HepG2 (cell line): ENCODE measurements around the gene NFYC. TPM values are rescaled to one million over a fixed set of nuclear protein-coding genes. Genes with fewer than 3 reads are reported as not detected.

ENCODE experiments used
- ATAC-seq: fragments of 200-7000 bp; cut with Tn5 transposase; 3 replicates; pipeline ENCODE4 v1.9.1; 2020; ENCODE audit warnings: mild to moderate bottlenecking, moderate library complexity
- BruUV-seq: library from RNA; stranded (reverse); fragments of 400-500 nt; replicated peaks from 2 replicates; lab custom pipeline; 2021; lab: Mats Ljungman, UMichigan
- CTCF ChIA-PET: fragments of 300-600 bp; formaldehyde crosslinking; extraction: SDS; loops from one replicate; lab custom pipeline; 2021; ENCODE audit warnings: low total read pairs, inconsistent platforms, low intra/inter-chr PET ratio; lab: Yijun Ruan, JAX
- POLR2A ChIA-PET: fragments of 350-600 bp; sonication (Branson Sonifier 250); formaldehyde crosslinking; loops from one replicate; lab custom pipeline; 2020; ENCODE audit warnings: antibody characterized with exemption, inconsistent platforms; lab: Yijun Ruan, JAX
- DNase-seq: peaks from one replicate; pipeline ENCODE4 v3.0.0-alpha.2; 2015; ENCODE audit warnings: low spot score
- FAIRE-seq: peaks from 3 replicates; lab custom pipeline; 2011; peaks lifted over from hg19 to GRCh38; lab: Jason Lieb, UNC
- H2AFZ ChIP-seq: one replicate; pipeline ENCODE4 v1.6.1; 2011; ENCODE audit warnings: low read length, inconsistent platforms
- H3K27ac ChIP-seq: fragments of 300-600 bp; 3 replicates; pipeline ENCODE4 v1.8.0; 2011; ENCODE audit warnings: mixed run types, mild to moderate bottlenecking, mixed read lengths, low read length, inconsistent platforms; ENCODE audit not compliant: insufficient read depth; ENCODE audit errors: extremely low read length
- H3K27me3 ChIP-seq, 2 experiments: fragments of 200-600 bp in 1 of 2; 2 replicates in 1 of 2; 3 replicates in 1 of 2; pipeline versions ENCODE4 v1.6.0 to v1.8.0; 2011; ENCODE audit warnings: low read length in 2 of 2, mild to moderate bottlenecking in 2 of 2, moderate library complexity in 2 of 2, inconsistent platforms in 1 of 2; ENCODE audit not compliant: insufficient read depth in 2 of 2, control insufficient read depth in 1 of 2
- H3K36me3 ChIP-seq, 2 experiments: fragments of 200-600 bp in 1 of 2; replicated peaks in 1 of 2; 2 replicates in 1 of 2; 3 replicates in 1 of 2; pipeline versions ENCODE4 v1.5.1 to v1.8.0; 2011; ENCODE audit warnings: low read length in 2 of 2, inconsistent platforms in 1 of 2; ENCODE audit not compliant: insufficient read depth in 2 of 2, control insufficient read depth in 1 of 2
- H3K4me1 ChIP-seq: 2 replicates; pipeline ENCODE4 v1.5.1; 2012; ENCODE audit warnings: low read length, inconsistent platforms; ENCODE audit not compliant: insufficient read depth
- H3K4me2 ChIP-seq: 2 replicates; pipeline ENCODE4 v1.6.0; 2011; ENCODE audit warnings: low read depth, low read length, inconsistent platforms
- H3K4me3 ChIP-seq, 3 experiments: fragments of 200-600 bp in 1 of 3; sonication (generic), shearing (Covaris generic) in 1 of 3; replicated peaks in 1 of 3; 2 replicates each; pipeline ENCODE4 v1.5.1; 2011 to 2016; ENCODE audit warnings: low read length in 3 of 3, inconsistent platforms in 2 of 3, low read depth in 2 of 3, mild to moderate bottlenecking in 2 of 3, control low read depth in 1 of 3, mixed read lengths in 1 of 3; ENCODE audit not compliant: insufficient read depth in 1 of 3
- H3K79me2 ChIP-seq: one replicate; pipeline ENCODE4 v1.6.1; 2011; ENCODE audit warnings: low read length, inconsistent platforms; ENCODE audit not compliant: insufficient read depth
- H3K9ac ChIP-seq: 2 replicates; pipeline ENCODE4 v1.6.0; 2011; ENCODE audit warnings: mild to moderate bottlenecking, low read depth, low read length, inconsistent platforms; ENCODE audit not compliant: insufficient read depth
- H3K9me3 ChIP-seq: 2 replicates; pipeline ENCODE4 v1.5.1; 2012; ENCODE audit warnings: mild to moderate bottlenecking, low read length
- H4K20me1 ChIP-seq: 2 replicates; pipeline ENCODE4 v1.6.0; 2011; ENCODE audit warnings: inconsistent platforms, mild to moderate bottlenecking, low read length, moderate library complexity; ENCODE audit not compliant: insufficient read depth
- ARID3A ChIP-seq: IDR thresholded peaks from 2 replicates; pipeline ENCODE4 v1.6.1; 2012; ENCODE audit warnings: low read depth, low read length, improper control_type of control experiment
- CEBPG ChIP-seq: IDR thresholded peaks from 2 replicates; pipeline ENCODE4 v1.6.1; 2016
- EHMT2 ChIP-seq: fragments of 200-600 bp; sonication (generic); IDR thresholded peaks from 2 replicates; pipeline ENCODE4 v1.7.0; 2017; ENCODE audit warnings: antibody characterized with exemption, low read depth, low read length, borderline replicate concordance
- MAFK ChIP-seq, 2 experiments: IDR thresholded peaks in 1 of 2; conservative IDR thresholded peaks in 1 of 2; 2 replicates each; pipeline ENCODE4 v1.6.1; 2011; ENCODE audit warnings: improper control_type of control experiment in 2 of 2, low read length in 2 of 2
- PATZ1 ChIP-seq: sonication (generic); formaldehyde crosslinking; IDR thresholded peaks from 2 replicates; pipeline ENCODE4 v1.4.0; 2020; ENCODE audit warnings: missing genetic modification reagents
- PLRG1 ChIP-seq: fragments of 450-650 bp; conservative IDR thresholded peaks from 2 replicates; pipeline ENCODE4 v1.6.1; 2016
- SIX4 ChIP-seq: sonication (generic); formaldehyde crosslinking; IDR thresholded peaks from 2 replicates; pipeline ENCODE4 v1.4.0; 2020; ENCODE audit warnings: missing genetic modification reagents
- SOX6 ChIP-seq, 2 experiments: fragments of 450-650 bp in 1 of 2; sonication (generic) in 1 of 2; formaldehyde crosslinking in 1 of 2; IDR thresholded peaks; 2 replicates each; pipeline versions ENCODE4 v1.4.0 to v1.6.1; 2017 to 2020; ENCODE audit warnings: antibody characterized with exemption in 1 of 2, mild to moderate bottlenecking in 1 of 2, missing genetic modification reagents in 1 of 2
- TCF7 ChIP-seq: sonication (generic); IDR thresholded peaks from 2 replicates; pipeline ENCODE4 v1.6.1; 2016; ENCODE audit warnings: antibody characterized with exemption, low read depth
- ZSCAN20 ChIP-seq: sonication (generic); formaldehyde crosslinking; IDR thresholded peaks from 2 replicates; pipeline ENCODE4 v1.4.0; 2020; ENCODE audit warnings: missing genetic modification reagents, mild to moderate bottlenecking, borderline replicate concordance
- WGBS: methylation state at CpG from one replicate; pipeline ENCODE4 v1.1.6; 2017; ENCODE audit warnings: low lambda C conversion rate; 5-methylcytosine and 5-hydroxymethylcytosine counted together
- in situ Hi-C: cut with HindIII; loops from 2 replicates; pipeline ENCODE4 v1.10.0; 2017; ENCODE audit warnings: low pct_unique_long_range_greater_than_20kb; ENCODE audit not compliant: extremely low pct_ligation_motif_present
- intact Hi-C: fragments of 100-400 bp; cut with micrococcal nuclease; formaldehyde crosslinking; loops from one replicate; pipeline ENCODE4 v1.10.0; 2022; ENCODE audit not compliant: unreplicated experiment
- polyA plus RNA-seq, 8 experiments: library from polyadenylated mRNA; depleted of rRNA in 3 of 8; stranded (reverse) in 7 of 8; unstranded in 1 of 8; fragments of >200 nt; fragmentation: Illumina TruSeq in 4 of 8; extraction: Trizol in 4 of 8; gene quantifications; 2 replicates each; pipeline versions ENCODE4 v1.2.1 to v1.2.3, GENCODE V29; 2011 to 2016; ENCODE audit warnings: low read depth in 4 of 8, missing spikeins in 1 of 8, mixed read lengths in 1 of 8; ENCODE audit not compliant: insufficient read depth in 1 of 8
- total RNA-seq, 5 experiments: library from RNA; depleted of rRNA; stranded (reverse); fragments of >200 nt; fragmentation: Illumina TruSeq; extraction: Trizol; gene quantifications; 2 replicates each; pipeline ENCODE4 v1.2.3, GENCODE V29; 2016; ENCODE audit warnings: low read depth in 1 of 5
- TF ChIP-seq, protein P1 (sequence below): IDR thresholded peaks from 2 replicates; pipeline ENCODE4 v1.6.1; 2016; ENCODE audit warnings: low read depth
- TF ChIP-seq, protein P2 (sequence below): sonication (generic); formaldehyde crosslinking; conservative IDR thresholded peaks from 2 replicates; pipeline ENCODE4 v1.8.0; 2022; ENCODE audit warnings: low read depth, missing genetic modification reagents

The NFYC gene
- total and polyA plus RNA-seq, 2 of the 13 experiments (the other 11 are each of a cell fraction or from before 2014, with no cell fraction given) = 33.9 to 73.7 TPM

DNA sequence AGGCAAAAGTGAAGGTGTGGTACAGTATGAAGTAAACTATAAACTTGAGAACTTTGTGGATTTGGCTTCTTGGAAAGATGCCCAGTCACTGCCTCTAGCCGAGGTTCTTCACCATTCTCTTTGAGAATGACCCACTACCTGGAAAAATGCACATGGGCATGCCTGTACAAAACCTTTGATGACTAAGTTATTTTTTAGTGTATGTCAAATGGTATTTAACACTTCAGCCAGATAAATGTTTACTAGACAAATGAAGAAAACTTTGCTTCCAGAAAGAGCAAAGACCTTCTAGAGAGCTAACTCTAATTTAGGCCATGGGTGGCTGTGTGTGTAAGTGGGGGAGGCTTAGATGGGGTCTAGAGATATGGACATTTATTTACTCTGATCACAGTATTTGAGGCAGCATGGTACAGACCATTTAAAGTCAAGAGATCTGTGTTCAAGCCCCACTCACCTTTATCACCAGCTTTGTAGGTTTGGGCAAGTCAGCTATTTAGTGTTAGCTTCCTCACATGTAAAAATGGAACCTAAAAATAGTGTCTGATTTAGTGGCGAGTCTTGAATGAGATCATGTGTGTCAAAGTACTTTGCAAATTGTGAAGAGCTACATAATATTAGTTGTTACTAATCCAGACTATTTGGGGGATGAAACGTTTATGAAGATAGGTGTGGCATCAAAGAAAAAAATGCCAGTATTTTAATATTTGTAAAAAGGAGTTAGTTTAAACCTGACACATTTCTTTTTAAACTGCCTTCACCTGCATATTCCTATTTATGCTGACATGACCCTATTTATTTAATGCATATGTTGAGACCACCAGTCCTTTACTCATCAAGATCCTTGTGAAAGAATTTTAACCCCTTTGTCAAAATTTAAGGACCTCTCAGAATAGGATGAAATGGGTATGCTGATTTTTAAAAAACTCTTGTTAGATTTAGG, 20.2 kb downstream of the NFYC start:
- Histone ChIP-seq H3K79me2 (peaks cover 85% of the 10 kb centered on the region), H3K9me3 (no peaks in the 10 kb centered on the region), H3K27ac (peak overlapping the region; percentile 96), H3K4me1 (peaks cover 72% of the 10 kb centered on the region), H4K20me1 (0 out of 2 replicates have a peak, but pooled peaks cover 4% of the 10 kb centered on the region), H2AFZ (no peak overlapping the region), H3K4me2 (peak overlapping the region; percentile 78), H3K27me3 (no peaks in the 10 kb centered on the region; a peak in 1 of 5 replicates), H3K4me3 (peak overlapping the region; percentile 63 to 85 (median 76); a peak in 5 of 6 replicates), H3K36me3 (peaks cover 0 to 1% of the 10 kb centered on the region in 2 experiments; a peak in 1 of 5 replicates), H3K9ac (peak overlapping the region; percentile 88; the same call in 1 of the 2 replicates)
- no TSS peak for BruUV-seq
- FAIRE-seq (peak; percentile 32), DNase-seq (peak; percentile 50), ATAC-seq (no peak; the same call in 2 of the 3 replicates)
- intact Hi-C loops (no loop called here), in situ Hi-C loops (no loop called here)
- WGBS = 19% methylated on average over 3 of the region's 3 CpGs
- ChIA-PET CTCF (no interaction called here), POLR2A (interaction anchor here (1.0 to 4.9 kb wide), 6 partner anchors 10 to 46 kb away, joined by 3 to 147 read pairs (median 9); partner anchors contain the start of gene NFYC)
- TF ChIP-seq, protein P1, sequence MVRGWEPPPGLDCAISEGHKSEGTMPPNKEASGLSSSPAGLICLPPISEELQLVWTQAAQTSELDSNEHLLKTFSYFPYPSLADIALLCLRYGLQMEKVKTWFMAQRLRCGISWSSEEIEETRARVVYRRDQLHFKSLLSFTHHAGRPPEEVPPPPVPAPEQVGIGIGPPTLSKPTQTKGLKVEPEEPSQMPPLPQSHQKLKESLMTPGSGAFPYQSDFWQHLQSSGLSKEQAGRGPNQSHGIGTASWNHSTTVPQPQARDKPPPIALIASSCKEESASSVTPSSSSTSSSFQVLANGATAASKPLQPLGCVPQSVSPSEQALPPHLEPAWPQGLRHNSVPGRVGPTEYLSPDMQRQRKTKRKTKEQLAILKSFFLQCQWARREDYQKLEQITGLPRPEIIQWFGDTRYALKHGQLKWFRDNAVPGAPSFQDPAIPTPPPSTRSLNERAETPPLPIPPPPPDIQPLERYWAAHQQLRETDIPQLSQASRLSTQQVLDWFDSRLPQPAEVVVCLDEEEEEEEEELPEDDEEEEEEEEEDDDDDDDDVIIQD = 0 out of 2 replicates have a peak, but pooled peaks have one; percentile 43
- TF ChIP-seq MAFK (conservative IDR thresholded peaks at IDR 0.05 in 1 of 2, IDR thresholded peaks at IDR 0.05 in 1 of 2; ENCODE audit: low read length in 2 of 2) = peak; percentile 83 to 85
- 0 out of 2 replicates have a peak, but pooled peaks have one; percentile 24 for TF ChIP-seq TCF7
- TF ChIP-seq EHMT2 = no peak
- no peak for TF ChIP-seq ZSCAN20 (CRISPR knock-in tag)
- 0 out of 2 replicates have a peak, but pooled peaks have one; percentile 11 for TF ChIP-seq SIX4 (CRISPR knock-in tag)
- TF ChIP-seq, protein P2, sequence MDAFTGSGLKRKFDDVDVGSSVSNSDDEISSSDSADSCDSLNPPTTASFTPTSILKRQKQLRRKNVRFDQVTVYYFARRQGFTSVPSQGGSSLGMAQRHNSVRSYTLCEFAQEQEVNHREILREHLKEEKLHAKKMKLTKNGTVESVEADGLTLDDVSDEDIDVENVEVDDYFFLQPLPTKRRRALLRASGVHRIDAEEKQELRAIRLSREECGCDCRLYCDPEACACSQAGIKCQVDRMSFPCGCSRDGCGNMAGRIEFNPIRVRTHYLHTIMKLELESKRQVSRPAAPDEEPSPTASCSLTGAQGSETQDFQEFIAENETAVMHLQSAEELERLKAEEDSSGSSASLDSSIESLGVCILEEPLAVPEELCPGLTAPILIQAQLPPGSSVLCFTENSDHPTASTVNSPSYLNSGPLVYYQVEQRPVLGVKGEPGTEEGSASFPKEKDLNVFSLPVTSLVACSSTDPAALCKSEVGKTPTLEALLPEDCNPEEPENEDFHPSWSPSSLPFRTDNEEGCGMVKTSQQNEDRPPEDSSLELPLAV = no peak
- TF ChIP-seq CEBPG = 0 out of 2 replicates have a peak, but pooled peaks have one; percentile 3
- no peak for TF ChIP-seq PLRG1
- TF ChIP-seq PATZ1 = peak; percentile 39; the same call in 1 of the 2 replicates
- 0 out of 2 replicates have a peak, but pooled peaks have one; percentile 26 for TF ChIP-seq ARID3A
- TF ChIP-seq SOX6 (IDR thresholded peaks at IDR 0.05) = no peak
- TF ChIP-seq SOX6 (CRISPR knock-in tag; IDR thresholded peaks at IDR 0.05) = peak; percentile 9; the same call in 1 of the 2 replicates
